NCI-H446 treated with DMSO at 0.1 percent for 48 hours (cell line): ENCODE results near the gene CCDC6.

ENCODE experiments used
- DNase-seq: peaks from one replicate; lab custom pipeline; 2025; lab: John Stamatoyannopoulos, UW

CCDC6 gene

GRCh38 chr10:59851864-59852263, 54.5 kb downstream of the CCDC6 start:
- DNase-seq = no peak

DNA sequence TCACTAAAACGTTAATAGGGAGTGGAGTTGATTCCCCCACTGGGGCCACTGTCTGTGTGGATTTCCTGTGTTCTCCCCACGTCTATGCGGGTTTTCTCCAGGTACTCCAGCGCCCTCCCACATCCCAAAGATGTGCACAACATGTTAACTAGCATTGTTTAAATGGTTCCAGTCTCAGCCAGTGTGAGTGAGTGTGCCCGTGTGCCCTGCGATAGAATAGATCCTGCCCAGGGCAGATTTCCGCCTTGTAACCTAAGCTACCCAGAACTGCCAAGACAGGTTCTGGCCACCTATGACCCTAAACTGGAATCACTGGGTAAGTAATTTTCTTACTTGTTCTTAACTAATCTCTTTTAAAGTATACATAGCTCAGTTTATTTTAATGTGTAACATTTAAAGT, 58.5 kb downstream of the CCDC6 start:
- DNase-seq = no peak

- no peak for DNase-seq
Measured at GRCh38 chr10:59847326-59847725, 59.0 kb downstream of the CCDC6 start.

- no peak for DNase-seq
Measured at GRCh38 chr10:59844436-59844835, 61.9 kb downstream of the CCDC6 start.

DNA sequence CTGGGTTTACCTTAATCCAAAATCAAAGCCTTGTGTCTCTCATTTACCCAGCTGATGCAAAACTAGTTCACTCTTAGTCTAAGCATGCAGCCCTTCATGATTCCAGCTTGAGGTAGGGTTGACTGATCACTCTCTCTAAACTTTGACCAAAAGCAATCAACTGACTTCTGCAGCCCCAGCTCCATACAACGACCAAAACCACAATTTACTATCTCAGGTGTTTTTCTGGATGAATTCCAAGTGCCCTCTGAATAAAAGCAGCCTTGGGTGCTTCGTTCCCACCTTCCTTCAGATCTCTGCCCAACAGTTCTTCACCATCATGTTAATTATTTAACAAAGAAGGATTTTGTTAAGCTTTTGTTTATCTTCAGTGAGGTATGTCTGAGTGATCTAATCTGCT, 62.6 kb downstream of the CCDC6 start:
- no peak for DNase-seq

DNA sequence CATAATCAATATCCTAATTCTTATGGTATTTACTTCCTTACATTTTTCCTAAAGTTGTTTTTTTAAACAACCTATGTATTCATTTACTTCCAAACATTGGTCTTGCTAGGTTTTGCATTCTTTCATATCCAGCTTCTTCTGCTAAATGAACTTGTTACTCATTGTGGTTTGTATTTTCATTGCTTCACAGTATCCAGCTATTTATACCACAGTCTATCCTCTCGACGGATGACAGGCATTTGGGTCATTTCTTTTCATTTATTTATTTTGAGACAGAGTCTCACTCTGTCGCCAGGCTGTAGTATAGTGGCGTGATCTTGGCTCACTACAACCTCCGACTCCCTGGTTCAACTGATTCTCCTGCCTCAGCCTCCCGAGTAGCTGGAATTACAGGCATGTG, 66.8 kb downstream of the CCDC6 start:
- DNase-seq = no peak

DNA sequence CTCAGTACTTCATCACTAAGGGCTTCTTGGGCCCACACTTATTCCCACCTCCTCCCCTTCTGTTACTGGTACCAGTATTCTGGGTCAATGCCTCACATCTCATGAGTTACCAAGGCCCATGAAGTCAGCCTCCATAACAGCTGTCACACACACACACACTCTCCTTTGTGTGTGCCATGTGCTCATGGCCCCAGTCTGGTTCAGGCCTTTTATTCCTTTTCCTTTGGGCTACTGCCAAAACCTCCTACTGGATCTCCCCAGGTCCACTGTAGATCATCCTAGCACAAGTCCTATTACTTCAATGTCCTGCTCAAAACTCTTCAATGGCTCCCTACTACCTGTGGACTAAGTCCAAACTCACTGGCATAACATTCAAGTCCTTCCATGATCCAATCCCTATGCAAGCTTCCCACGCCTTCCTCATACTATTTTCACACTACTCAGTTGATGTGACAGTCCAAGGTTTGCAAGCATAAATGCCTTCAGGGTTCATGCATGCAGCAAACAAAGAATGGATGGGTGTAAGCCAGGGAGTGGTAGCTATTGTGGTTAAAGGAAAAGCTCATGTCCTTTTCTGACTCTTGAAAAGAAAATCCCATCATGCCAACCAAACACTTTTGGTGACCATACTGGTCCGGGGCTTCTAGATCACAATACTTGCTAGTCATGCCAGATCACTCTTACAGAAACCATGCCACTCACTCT, 68.1 kb downstream of the CCDC6 start:
- no peak for DNase-seq

- no peak for DNase-seq
Measured at GRCh38 chr10:59833810-59834209, 72.5 kb downstream of the CCDC6 start.

DNA sequence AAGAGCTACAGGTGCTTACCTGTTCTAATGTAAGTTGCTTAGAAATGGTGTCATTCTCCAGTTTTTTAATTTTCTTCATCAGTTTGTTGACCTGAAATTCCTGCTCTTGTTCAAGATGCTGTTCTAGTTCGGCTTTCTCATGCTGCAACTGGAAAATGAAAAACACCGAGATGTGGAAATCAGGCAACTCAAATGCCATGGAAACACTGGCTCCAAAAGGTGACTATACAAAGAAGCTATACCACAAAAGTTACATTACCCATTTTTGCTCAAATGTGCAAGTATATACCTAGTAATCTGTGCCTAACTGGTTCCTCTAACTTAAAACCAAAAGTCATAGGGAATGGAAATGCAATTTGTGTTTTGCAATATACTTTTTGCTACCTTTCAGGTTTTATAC, 73.8 kb downstream of the CCDC6 start:
- DNase-seq = no peak

GRCh38 chr10:59831658-59832503, 74.5 kb downstream of the CCDC6 start:
- DNase-seq = no peak

- peak; percentile 13 for DNase-seq
Measured at GRCh38 chr10:59830601-59831259, 75.6 kb downstream of the CCDC6 start.

- DNase-seq = peak; percentile 5
Measured at GRCh38 chr10:59829601-59830000, 76.8 kb downstream of the CCDC6 start.

- DNase-seq = no peak
Measured at GRCh38 chr10:59829024-59829423, 77.3 kb downstream of the CCDC6 start.

DNA sequence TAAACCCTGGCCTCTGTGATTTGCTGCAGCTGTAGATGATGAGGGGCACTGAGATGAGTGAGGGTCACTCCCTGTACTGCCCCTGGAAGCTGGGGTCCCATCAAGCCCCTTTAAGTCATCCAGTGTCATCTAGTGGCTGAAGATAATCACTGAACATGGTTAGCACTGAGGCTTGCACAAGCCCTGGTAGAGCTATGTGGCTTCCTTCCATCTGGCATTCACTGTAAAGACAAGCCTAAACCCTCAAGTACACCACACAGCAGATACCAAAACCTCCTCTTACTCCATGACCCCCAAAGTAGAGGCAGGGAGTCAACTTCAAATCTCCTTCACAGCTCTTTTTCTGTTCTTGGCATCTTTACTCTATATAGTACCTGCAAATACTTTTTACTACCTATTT, 80.4 kb downstream of the CCDC6 start:
- no peak for DNase-seq

GRCh38 chr10:59823751-59824150, 82.6 kb downstream of the CCDC6 start:
- DNase-seq = no peak

DNA sequence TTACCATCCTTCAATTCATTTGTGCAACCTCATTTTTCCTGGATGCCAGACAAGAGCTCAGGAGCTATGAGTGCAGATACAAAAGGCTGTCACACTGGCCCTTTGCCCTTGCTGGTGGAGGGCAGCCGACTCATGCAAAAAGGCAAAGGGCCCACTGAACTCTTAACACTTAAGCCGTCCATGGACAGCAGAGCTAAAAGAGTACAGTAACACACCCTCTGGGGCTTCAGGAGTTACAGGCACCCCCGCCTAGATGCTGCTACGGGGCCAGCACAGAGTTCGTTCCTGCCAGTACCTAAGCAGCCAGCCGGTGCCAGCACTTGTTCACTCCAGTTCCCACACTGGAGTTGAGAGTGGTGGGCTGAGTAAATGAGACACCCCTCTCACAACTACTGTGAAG, 83.2 kb downstream of the CCDC6 start:
- DNase-seq = no peak

GRCh38 chr10:59820471-59820870, 85.9 kb downstream of the CCDC6 start:
- no peak for DNase-seq

DNA sequence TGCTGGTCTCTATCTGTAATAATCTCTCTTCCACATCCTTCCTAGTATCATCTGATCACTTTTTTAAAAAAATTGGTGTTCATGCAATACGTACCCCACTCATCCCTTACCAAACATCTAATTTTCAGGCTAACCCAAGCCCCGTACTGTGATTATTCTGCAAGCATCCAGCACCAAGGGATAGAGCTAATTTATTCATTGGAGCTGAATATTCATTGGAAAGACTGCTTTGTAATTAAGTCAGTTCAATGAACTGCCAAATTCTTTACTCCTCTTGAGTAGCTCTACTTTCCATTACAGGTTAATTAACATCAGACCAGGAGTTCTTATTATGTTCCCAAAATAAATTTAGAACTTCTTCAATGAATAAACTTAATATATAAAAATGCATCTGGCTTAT, 86.7 kb downstream of the CCDC6 start:
- DNase-seq = no peak

GRCh38 chr10:59819265-59819664, 87.1 kb downstream of the CCDC6 start:
- no peak for DNase-seq

- no peak for DNase-seq
Measured at GRCh38 chr10:59817773-59818172, 88.6 kb downstream of the CCDC6 start.

DNA sequence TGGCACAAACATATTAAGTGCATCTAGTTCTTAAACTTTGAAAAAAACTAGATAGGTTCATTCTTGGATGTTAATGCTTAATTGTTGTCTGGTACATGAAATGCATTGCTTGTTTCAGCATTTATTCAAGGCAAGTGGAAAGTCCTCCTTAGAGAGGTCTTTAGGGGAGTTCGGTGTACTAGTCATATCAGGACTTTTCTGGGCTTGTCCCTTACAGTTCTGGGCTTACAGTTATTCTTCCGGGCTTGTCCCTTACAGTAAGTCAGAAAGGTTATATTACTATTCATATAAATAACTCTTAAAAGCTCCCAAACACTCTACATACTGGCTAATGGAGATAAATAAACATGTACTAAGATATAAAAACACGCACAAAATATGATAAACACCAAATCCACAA, 91.5 kb downstream of the CCDC6 start:
- no peak for DNase-seq

- no peak for DNase-seq
Measured at GRCh38 chr10:59812519-59813122, 93.7 kb downstream of the CCDC6 start.

DNA sequence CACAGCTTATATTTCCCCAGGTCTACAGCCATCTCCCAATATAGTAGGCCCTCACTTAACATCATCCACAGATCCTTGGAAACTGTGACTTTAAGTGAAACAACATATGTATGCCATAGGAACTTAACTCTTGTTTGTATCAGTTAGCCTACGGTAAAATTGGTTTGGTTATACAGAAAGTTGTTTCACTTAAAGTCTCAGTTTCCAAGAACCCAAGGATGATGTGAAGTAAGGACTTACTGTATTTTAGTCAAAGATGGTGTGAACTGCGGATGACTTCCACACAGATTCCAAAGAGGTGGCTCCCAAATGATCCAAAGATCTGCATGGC, 96.7 kb downstream of the CCDC6 start:
- no peak for DNase-seq
